GM21825 (cell line): ENCODE results near the gene GPR75.
A peak's percentile ranks its signal among the peaks of the same experiment; 100 is the strongest.

Experiments
- ATAC-seq: cut with Tn5 transposase; IDR thresholded peaks from one replicate; pipeline ENCODE4 v1.9.1; 2021; ENCODE audit warnings: mild to moderate bottlenecking, moderate library complexity; ENCODE audit not compliant: unreplicated experiment

The GPR75 gene

DNA sequence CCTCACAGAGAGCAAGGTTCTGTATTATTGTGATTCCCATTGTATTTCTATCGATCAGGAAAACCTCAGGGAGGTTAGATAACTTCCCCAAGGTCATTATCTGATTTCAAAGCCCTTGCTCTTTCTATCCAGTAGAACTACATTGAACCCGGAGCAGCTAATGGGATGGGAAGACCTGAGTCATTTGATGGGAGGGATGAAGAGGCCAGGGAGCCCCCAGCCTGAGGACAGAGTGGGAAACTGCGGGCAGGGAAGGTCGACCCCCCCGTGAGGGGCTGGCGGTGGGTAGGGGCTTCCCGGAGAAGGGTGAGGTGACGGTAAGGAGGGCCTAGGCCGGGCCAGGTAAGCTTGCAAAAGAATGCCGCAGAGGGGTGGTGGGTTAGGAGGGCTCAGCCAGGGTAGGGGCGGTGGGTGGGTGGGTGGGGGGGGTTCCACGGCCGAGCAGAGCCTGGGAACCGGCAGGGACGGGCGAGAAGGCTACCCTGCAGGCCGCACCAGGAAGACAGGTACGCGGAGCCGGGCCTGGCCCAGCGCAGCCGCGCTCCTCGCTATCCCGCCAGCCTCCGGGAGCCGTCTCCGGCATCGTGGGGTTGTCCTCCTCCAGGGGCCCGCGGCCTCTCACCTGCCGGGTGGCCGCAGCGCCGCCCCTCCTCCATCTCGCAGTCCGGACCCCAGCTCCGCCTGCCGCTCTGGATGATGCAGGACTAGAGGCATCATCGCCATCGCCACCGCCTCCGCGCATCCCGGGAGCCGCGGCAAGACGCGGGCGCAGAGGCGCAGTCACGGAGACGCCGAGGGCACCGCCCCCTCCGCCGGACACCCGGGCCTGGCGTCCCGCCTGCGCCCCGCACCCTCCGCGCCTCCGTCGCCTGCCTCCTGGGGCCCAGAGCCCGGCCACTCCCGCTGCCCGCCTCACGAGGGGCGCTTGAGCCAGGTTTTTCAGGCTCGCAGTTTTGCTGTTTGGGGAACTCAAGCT lies at the start of gene GPR75:
Gene GPR75, minus strand, starts transcription at position 762 of the 976 bp plus-strand sequence. CDS start 5,211 bp downstream, outside the sequence.
- ATAC-seq, result no peak

DNA sequence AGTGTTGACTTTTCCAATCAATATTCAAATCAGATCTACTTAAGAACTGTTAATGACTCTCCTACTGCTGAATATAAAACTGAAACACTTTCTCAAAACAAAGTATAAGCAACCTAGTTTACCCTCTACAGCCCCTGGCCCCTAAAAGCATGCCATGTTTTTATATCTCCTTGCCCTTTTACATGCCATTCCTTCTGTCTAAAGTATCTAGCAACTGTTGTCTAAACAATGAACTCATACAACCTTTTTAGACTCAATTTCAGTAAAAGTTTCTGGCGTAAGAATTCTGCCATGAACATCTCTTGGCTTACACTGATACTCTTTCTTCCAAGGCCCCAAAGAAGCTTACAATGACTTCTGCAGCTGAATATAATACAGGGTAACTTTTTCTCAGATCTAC lies 47.8 kb upstream of the GPR75 start:
- ATAC-seq, result no peak

DNA sequence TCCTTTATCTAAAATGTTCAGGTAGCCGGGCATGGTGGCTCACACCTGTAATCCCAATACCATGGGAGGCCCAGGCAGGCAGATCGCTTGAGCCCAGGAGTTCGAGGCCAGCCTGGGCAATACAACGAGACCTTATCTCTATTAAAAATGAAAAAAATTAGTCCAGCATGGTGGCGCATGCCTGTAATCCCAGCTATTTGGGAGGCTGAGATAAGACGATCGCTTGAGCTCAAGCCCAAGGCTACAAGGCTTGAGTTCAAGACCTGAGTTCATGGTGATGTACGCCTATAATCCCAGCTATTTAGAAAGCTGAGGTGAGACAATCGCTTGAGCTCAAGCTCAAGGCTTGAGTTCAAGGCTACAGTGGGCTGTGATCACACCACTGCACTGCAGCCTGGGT lies 45.6 kb upstream of the GPR75 start:
- ATAC-seq, result no peak

DNA sequence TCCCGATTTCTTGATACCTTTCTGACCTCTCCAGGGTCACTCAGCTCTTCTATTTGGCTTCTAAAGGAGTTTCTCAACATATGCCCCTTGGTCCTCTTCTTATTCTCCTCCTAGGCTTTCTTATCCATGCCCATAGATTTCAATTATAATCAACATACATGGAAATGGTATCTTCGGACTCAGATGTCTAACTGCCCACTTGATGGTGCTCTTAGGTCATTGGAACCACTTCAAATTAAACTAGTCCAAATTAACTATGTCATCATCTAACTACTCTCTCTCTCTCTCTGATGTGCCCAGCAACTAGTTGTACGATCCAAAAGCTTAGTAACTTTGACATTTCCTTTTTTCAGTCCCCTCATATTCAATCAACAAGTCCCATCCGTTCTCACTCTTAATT lies 43.2 kb upstream of the GPR75 start:
- no peak for ATAC-seq

DNA sequence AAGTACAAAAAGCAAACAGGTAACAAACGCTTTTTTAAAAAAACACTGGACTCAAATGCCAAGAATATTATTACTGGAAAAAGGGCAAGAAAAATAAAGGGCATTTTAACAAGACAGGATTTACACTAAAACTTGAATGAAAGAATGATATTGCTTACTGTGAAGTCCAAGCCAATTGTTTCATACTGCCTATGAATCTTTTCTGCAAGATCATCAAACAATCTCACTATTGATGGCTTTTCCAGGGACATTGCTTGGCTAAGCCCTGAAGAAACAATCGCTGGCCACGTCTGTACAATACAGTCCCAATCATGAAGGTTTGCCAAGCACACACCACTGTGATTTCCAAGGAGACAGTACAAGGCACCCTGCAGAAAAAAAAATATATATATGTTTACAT lies 41.4 kb upstream of the GPR75 start:
- no peak for ATAC-seq

DNA sequence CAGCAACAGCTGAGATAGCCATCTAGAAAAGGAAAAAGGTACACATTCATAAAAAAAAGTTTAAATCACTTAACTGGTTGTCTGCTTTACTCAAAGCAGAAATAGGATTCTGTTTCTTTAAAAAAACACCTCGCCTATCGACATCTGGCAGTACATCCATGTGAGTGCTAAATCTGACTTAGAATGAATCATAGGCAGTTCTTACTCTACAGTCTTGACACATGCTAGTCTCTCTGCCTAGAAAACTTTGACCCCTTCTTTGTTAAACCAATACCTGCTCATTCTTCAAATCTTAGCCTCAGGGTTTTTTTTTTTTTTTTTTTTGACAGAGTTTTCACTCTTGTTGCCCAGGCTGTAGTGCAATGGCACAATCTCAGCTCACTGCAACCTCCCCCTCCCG lies 37.1 kb upstream of the GPR75 start:
- ATAC-seq, result no peak

DNA sequence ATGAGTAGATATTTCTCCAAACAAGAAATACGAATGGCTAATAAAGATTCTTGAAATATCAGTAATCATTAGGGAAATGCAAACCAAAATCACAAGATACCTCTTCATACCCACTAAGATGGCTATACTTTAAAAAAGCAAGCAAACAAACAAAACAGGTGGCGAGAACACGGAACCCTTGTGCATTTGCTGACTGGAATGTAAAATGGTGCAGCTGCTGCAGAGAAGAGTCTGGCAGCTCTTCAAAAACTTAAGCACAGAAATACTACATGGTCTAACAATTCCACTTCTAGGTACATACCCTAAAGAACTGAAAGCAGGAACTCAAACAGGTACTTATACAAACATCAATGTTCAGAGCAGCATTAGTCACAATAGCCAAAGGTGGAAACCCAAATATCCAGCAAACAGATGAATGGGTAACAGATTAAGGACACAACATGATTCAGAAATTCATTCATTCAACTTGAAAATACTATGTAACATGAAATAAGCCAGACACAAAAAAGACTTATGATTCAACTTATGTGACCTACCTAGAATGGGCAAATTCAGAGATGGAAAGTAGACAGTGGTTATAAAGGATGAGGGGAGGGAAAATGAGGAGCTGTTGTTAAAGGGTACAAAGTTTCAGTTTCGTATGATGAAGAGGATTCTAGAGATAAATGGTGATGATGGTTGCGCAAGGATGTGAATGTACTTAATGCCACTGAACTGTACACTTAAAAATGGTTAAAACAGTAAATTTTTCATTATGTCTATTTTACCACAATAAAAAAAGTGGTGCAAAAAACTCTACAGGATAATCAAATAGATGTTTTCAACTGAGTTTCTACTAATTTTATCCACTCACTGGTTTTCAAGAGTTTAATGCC lies 26.9 kb upstream of the GPR75 start:
- peak; percentile 64 for ATAC-seq

DNA sequence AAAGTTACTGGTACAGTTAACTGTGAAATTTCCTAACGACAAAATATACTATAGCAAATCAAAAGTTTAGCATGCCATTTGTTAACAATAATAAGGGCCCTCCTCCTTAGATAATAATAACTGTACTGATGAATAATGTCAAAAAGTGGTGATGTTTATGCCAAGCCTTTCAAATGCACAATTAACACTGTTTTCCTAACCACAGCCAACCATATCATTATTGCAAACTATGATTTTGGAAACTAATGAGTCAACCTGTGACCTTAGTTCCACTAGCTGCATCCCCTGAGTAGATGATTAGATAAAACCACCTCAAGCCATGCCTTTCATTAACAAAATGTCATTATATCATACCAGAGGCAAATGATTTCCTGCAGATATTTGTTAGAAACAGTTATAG lies 25.1 kb upstream of the GPR75 start:
- ATAC-seq, result no peak

DNA sequence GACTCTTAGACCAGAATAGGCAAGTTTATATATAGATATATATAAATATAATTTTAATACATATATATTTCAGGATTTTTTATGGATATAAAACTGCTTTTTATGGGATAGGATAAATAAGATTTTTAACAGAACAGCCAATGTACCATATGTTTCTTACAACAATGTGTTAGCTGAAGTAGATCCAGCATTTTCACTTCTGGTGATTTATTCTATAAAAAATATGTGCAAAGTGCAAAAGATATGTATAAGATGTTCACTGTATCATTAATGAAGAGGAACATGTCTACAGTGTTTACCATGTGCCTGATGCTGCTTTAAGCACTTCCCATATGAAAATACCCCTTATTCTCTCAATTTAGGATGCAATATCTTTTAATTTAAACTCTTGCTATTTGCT lies 22.2 kb upstream of the GPR75 start:
- ATAC-seq, result no peak

DNA sequence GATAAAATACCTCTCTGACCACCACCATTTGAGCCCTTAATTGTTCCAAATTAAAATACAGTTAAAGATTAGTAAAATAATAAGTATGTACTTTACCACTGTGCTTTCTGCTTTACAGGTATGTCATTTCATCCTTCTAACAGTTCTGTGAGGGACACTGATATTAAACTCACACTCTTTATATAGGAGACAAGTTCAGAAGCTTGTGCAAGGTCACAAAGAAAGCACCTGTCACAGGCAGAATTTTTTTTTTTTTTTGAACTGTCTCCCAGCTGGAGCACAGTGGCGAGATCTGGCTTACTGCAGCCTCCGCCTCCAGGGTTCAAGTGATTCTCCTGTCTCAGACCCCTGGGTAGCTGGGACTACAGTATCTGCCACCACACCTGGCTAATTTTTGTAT lies 21.6 kb upstream of the GPR75 start:
- ATAC-seq, result no peak

DNA sequence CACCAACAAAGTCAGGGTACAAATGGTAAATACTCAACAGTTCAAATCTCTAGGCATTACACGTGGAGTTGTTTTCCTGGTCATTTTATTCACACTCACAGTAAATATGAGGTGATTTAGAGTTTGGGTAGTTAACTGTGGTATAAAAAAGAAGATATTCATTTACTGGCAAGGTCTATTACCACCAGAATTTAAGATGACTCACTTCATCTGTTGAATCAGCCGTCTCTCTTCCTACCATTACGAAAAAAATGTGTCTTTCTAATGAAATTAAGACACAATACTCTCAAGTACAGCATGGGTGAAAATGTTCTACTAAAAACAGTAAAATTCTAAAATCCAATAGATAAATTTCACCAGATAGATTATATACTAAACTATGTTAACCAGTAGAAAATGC lies 21.0 kb upstream of the GPR75 start:
- ATAC-seq, result no peak

DNA sequence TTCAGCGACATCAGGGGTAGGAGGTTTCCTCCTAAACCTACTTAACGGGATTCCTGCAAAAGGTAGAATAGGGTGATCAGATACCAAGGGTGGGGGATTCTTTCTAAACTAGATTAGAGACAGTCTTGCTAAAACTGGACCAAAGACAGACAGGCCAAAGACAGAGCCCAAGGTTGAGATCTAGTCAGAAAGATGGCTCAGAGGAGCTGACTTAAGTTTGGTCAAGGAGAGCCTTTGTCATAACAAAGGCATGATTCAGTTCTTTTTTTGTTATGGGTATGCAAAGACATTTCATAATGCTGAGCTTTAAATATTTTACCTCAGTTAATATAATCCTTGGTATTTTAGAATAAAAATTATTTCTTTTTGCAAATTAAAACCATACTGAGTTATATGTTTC lies 17.8 kb upstream of the GPR75 start:
- no peak for ATAC-seq

DNA sequence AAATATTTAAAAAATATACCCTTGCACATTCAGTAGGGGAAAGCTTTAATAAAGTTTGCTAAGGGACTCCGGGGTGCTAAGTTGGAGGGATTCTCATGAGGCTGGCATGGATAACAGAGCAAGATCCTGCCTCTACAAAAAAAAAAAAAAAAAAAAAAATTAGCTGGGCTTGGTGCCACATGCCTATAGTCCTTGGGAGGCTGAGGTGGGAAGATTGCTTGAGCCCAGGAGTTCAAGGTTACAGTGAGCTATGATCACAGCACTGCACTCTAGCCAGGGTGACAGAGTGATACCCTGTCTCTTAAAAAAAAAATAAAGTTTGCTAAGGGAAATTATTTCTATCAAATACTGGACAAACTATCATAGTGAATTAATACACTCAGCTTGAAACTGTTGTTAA lies 17.3 kb upstream of the GPR75 start:
- no peak for ATAC-seq

DNA sequence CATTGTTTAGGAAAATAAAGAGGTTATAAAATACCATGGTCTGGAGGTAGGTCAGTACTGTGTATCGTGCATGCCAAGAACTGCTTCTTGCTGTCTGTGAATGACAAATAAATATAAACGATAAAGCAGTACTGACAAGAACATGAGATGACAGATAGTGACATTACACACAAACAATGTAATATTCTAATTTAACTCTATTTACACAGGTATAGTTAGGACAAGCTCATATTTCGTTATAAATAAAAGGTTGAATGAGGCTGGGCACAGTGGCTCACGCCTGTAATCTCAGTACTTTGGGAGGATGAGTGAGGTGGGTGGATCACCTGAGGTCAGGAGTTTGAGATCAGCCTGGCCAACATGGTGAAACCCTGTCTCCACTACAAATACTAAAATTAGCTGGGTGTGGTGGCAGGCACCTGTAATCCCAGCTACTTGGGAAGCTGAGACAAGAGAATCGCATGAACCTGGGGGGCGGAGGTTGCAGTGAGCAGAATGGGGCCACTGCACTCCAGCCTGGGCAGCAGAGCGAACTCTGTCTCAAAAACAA lies 14.7 kb upstream of the GPR75 start:
- no peak for ATAC-seq

DNA sequence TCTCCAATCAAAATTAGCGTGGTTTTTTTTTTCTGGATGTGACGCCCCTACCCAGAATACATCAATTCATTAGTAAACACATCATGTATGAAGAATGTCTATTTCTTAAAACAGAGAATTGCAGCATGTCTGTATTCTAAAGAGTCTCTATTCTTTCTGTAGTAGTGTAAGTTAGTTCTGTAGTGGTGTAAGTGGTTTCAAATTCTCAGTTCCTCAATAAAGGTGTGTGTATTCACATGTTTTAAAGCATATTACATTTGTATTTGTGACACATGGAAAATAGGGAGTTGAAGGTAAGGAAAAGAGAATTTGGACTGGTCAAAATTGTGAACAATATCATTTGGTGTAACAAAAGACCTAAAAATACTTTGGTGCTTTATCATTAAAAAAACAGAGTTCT lies 8.0 kb upstream of the GPR75 start:
- no peak for ATAC-seq

DNA sequence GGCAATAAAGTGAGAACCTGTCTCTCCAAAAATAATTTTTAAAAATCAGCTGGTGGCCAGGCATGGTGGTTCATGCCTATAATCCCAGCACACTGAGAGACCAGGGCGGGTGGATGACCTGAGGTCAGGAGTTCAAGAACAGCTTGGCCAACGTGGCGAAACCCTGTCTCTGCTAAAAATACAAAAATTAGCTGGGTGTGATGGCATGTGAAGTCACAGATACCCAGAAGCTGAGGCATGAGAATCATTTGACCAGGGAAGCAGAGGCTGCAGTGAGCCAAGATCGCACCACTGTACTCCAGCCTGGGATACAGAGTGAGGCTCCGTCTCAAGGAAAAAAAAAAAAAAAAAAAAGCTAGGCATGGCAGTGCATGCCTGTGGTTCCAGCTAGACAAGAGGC lies 7.4 kb upstream of the GPR75 start:
- no peak for ATAC-seq

DNA sequence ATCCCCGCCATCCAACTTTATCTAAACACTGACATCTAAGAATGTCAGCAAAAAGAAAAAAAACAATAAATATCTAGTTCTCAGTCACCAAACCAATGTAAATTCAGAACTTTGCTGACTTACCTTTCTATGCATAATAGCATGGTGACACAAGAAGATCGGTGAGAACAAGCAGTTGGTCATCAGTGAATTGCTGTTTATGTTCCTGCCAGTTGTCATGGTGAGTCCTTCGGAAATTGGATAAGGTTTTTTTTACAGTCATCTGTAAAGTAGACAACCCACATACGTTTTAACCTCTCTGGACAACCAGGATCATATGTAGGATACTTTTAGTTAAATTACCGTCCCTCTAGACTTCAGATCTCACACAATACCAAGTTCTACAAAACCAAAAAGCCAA lies 6.2 kb upstream of the GPR75 start:
- ATAC-seq, result no peak

DNA sequence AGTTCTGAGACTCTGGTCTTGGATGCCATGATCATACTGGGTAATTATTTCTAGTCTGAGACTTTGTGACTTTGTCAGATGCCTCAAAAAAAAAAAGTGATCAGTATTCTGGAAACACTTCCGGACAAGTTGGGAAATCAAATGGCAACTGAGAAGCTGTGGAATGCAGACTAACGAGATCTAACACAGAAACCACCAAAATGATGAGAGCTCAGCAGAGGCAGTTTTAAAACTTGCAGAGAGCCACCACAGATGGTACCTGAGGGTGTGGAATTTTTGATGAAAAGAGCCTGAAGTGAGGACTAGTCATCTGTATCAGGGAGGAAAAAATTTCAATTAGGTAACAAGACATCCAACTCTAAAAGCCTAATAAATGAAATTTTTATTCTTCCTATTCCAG lies 5.5 kb upstream of the GPR75 start:
- ATAC-seq, result no peak

DNA sequence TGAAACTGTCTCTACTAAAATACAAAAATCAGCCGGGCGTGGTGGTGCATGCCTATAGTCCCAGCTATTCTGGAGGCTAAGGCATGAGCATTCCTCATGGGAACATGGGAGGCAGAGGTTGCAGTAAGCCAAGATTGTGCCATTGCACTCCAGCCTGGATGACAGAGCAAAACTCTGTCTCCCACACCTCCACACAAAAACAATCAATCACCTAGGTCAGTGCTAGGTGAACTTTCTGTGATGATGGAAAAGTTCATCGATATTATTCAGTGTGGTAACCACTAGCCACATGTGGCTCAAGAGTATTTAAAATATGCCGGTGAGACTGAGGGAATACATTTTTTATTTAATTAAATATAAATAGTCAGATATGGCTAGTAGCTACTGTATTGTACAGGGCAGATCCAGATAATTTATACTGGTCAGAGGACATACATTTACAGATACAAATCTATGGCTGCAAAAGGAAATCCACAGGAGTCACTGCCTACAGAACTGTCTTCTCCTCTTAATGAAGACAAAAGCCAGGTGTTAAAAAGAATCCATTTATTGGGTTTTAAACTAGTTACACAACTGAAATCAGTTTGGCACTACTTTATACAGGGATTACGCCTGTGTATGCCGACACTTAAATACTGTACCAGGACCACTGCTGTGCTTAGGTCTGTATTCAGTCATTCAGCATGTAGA lies 3.9 kb upstream of the GPR75 start:
- ATAC-seq, result no peak

DNA sequence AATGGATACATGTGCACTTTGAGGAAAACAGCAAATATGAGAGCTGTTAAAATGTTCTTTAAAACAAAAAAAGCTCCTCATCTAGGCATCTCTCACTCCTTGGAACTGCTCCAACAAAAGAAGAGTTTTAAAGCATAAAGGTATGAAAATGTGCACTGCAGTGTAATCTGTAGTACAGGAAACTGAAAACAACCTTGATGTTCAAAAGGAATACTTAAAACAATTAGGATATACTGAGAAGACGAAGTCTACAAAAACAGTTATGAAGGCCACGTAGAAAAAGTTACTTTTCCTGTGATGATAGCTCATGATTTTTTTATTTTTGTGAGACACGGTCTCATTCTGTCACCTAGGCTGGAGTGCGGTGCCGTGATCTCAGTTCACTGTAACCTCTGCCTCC lies 2.1 kb upstream of the GPR75 start:
- ATAC-seq, result no peak

DNA sequence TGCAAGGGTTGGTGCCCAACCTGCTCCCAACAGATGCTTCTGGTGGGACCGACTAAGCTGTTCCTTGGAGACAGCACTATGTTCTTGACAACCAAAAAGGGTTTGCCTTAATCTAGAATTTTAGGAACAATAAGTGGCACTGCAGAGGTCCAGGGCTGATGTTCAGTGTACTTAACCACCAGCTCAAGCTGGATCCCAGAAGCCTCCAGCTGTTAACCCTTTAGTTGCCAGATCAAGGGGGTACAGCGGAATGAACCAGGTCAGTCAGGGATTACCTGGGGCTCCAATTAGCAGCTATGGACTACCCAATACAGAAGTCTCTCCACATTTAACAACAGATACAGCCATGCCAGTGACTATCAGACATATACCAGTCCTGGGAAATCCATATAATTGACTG lies 3.5 kb downstream of the GPR75 start:
- no peak for ATAC-seq
